Putamen (tissue), 1 donor: ENCODE data around the gene FCGR3B.
"Not testable (repeated sequence)": the region's sequence is repeated elsewhere in the genome, so short reads cannot be mapped to it uniquely, and the experiment has no call there.

Experiments
- DNase-seq: peaks from one replicate; pipeline ENCODE4 v3.0.0-alpha.2; 2016; ENCODE audit warnings: low spot score

Gene FCGR3B

DNA sequence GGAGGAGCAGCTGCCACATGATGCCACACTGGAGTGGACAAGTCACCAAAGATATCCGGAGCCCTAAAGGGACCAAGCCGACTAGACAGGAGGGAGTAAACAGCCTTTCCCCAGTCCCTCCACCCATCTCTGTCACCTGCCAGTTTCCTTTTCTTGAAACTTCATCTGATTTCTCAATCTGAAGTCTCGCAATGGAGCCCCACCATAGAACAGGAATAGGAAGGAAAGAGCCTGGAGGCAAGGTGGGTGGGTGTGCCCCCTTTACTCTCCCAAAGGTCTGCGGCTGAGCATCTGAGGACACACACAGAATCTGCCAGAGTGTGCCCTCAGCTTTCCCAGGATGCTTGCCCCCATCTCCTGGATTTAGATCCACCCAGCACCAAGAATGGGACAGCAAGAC is at the start of gene FCGR3B:
Gene FCGR3B, minus strand, starts transcription at position 101 of the 400 bp plus-strand sequence. Its CDS starts 82 bp downstream, at position 19.
- DNase-seq = no peak

GRCh38 chr1:161678500-161678899 is 47.5 kb upstream of the FCGR3B start:
- no peak for DNase-seq

- no peak for DNase-seq
Measured at GRCh38 chr1:161676958-161677689, 46.1 kb upstream of the FCGR3B start.

- peak; percentile 28 for DNase-seq
Measured at GRCh38 chr1:161676441-161676840, 45.5 kb upstream of the FCGR3B start.

DNA sequence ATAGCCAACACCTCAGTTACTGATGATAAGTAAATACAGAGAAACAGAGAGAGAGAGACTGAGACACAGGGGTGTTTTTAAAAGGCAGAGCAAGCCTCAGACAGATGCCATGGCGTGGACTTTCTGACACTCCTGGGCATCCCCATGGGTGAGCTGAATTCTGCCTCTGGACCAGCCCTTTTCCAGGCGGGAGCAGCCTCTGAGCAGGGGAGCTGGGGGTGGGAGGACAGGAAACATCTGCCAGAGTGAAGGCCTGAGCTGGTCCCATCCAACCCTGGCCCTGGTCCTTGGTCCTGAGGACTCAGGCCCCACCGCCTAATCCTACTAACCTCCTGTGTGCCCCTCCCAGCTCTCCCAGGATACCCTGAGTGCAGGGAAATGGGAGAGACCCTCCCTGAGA is 43.9 kb upstream of the FCGR3B start:
- DNase-seq = not testable (repeated sequence)

- not testable (repeated sequence) for DNase-seq
Measured at GRCh38 chr1:161674447-161674846, 43.5 kb upstream of the FCGR3B start.

GRCh38 chr1:161673437-161673836 is 42.5 kb upstream of the FCGR3B start:
- not testable (repeated sequence) for DNase-seq

DNA sequence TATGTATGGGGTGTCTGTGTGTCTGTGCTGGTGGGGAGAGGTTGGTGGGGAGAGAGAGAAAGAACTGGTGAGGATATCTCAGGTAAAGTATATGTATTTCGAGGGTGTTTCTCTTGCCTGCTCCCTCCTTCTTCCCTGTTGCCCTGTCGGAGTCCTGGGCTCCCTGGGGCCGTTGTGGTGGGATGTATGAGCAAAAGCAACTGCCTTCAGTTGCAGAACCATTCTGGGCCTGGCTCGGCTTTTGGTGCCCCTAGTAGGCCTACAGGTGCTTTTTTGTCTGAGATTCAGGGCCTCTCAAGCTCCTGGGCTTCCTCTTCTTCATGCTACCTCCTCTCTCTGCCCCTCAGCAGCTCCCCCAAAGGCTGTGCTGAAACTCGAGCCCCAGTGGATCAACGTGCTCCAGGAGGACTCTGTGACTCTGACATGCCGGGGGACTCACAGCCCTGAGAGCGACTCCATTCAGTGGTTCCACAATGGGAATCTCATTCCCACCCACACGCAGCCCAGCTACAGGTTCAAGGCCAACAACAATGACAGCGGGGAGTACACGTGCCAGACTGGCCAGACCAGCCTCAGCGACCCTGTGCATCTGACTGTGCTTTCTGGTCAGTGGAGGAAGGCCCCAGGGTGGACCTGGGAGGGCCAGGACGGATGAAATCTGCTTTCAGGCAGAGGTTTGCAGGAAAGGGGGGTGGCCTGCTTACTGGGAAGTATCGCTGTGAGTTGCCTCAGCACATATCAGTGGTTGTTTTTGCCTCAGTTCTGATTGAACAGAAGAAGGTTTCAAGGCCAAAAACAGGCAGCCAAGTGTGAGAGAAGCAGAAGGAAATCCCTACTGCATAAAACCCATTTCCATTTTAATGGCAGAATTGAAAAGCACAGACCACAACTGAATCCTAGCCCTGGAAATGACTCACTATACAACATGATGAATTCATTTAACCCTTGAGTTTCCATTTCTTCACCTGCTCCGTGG is 40.4 kb upstream of the FCGR3B start:
- DNase-seq = not testable (repeated sequence)

DNA sequence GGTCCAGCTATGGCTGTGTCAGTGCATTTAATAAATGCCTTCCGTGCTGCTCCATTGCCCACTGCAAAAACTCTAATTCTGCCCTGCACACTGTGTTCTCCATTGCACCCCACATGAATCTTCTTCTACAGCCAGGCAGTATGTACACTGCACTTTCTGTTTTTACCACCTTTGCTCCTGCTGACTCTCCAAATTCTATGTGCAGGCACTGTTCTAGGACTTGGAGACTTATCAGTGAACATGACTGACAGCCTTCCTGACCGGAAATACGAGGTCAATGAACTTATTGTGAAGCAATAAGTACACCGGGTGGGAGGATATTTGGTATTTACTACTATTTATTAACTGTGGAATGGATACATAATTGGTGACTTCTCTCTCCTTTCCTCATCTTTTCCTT is 33.7 kb upstream of the FCGR3B start:
- not testable (repeated sequence) for DNase-seq

DNA sequence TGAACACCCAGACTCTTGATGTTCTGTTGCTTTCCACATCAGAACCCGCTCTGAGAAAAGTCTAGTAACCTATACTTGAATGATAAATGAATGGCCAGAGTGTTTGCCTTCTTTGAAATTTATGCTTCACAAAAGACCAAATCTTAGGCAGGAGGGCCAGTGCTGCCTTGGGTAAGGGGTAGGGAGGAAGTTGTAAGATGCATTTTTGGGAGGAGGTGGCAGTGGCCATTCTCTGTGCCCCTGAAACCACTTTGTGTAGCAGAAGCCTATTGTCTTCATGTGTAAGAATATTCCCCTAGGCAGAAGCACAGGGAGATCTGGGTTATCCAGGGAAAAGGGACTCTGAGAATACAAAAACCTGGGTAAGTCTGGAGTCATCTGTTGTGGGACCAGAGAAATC is 32.6 kb upstream of the FCGR3B start:
- not testable (repeated sequence) for DNase-seq

DNA sequence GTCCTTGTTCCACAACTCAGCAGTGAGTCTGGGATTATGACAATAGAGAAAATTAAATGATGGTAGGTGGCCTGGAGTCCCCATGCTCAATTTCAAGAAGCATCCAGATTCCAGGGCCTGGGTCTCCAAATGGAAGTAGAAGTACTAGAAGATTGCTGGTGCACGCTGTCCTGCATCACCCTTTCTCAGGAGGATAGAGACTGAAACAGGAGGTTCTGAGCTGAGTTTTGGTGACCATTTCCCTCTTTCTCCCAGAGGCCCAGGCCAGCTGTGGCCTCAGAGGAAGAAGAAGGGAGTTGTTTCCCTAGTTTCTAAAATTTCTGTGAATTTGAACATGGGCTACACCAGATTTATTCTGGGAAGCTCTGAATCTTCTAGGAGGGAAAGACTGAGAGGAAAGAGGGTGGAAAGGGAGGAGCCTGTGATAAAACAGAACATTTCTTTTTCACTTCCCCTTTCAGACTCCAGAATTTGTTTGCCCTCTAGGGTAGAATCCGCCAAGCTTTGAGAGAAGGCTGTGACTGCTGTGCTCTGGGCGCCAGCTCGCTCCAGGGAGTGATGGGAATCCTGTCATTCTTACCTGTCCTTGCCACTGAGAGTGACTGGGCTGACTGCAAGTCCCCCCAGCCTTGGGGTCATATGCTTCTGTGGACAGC is 31.8 kb upstream of the FCGR3B start, which contains the start of gene FCGR2B:
Gene FCGR2B, plus strand, starts transcription at position 460 of the 656 bp plus-strand sequence. Its CDS starts 99 bp downstream, at position 559.
- DNase-seq = not testable (repeated sequence)

DNA sequence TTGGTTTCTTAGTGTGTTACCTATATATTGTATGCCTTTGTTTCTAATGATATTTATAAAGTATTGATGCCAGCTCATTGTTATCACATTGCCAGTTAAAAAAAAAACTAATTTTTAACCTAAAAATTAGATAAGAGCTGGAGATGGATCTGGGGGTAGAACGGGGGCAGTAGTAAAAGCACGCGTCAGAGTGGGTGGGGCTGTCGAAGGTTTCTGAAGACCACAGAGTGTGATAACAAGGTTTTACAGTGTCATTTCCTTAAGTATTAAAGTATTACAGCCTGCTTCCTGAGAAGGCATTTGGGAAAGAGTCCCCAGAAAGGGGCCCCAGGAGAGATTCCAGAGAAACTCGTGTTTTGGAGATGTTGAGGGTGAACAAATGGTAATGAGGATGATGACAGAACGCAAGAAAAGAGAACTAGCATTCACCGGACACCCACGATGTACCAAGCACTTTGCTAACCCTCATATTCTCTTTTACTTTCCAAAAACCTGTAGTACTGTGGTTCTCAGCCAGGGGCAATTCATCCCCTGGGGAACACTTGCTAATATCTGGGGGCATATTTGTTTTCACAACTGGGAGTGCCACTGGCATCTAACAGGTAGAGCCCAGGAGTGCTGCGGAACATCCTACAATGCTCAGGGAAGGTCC is 30.8 kb upstream of the FCGR3B start:
- DNase-seq = not testable (repeated sequence)

GRCh38 chr1:161658524-161658923 is 27.5 kb upstream of the FCGR3B start:
- not testable (repeated sequence) for DNase-seq

- DNase-seq = not testable (repeated sequence)
Measured at GRCh38 chr1:161653971-161654370, 23.0 kb upstream of the FCGR3B start.

DNA sequence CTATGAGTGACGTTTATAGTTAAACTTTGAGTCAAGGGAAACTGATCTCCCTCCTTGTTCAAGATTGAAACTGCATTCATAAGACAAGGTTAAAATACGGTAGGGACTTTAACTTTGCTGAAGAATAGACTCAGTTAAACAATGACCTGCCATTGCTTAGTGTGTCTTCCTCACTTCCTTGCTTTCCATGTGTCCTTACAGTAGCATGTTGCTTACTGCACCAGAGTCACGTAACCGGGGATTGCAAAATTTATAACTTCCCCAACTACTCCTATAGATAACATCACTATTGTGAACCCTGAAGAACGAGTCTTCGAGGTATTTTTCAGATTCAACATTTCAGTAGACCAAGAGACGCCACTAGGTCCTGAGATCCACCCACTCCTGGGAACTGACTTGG is 22.6 kb upstream of the FCGR3B start:
- not testable (repeated sequence) for DNase-seq

DNA sequence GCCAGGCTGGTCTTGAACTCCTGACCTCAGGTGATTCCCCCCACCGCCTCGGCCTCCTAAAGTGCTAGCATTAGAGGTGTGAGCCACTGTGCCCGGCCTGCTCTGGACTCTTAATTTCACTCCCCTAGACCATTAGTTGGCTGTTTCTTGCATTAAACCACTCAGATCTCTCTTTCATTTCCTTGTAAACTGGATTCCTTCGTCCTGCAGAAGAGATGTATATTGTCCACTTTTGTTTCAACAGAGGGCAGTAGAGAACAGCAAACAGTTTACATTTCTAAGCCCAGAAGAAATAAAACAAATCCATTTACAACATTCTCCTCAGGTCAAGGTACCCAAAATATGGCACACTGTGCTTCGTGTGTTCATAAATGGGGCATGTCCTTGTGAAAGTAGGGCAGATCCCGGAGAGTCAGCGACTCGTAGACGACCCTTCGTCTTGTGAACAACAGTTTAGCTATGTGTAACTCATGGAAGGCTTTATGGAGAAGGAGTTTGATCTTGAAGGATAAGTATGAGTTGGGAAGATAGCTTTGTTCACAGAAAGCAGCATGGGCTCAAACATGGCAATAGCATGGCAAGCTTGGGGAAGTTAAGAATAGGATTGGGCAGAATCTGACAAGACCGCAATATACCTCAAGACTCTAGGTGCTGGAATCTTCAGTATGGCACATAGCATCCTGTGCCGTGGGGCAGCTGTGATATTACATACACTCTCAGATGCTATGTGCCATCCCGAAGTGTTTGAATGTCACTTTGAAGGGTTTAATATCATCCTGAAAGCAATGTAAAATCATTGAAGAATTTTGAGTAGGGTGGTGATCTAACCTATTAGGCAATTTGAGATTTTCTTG is 16.8 kb upstream of the FCGR3B start:
- DNase-seq = not testable (repeated sequence)

DNA sequence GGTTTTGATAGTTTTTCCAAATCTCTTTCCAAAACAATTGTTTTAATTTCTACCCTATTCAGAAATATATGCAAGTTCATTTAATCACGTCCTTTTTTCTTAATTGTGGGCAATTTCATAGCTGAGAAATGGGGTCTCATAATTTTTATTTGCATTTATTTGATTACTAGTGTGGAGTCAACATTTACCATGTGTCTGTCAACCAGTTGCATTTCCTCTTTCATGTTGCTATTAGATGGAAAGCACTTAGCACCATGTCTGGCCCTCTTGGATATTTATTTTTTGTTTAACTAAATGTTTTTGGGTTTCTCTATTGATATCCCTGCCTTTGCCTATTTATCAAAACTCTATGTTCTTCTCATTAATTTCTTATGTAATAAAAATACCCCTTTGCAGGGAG is 13.9 kb upstream of the FCGR3B start:
- not testable (repeated sequence) for DNase-seq

DNA sequence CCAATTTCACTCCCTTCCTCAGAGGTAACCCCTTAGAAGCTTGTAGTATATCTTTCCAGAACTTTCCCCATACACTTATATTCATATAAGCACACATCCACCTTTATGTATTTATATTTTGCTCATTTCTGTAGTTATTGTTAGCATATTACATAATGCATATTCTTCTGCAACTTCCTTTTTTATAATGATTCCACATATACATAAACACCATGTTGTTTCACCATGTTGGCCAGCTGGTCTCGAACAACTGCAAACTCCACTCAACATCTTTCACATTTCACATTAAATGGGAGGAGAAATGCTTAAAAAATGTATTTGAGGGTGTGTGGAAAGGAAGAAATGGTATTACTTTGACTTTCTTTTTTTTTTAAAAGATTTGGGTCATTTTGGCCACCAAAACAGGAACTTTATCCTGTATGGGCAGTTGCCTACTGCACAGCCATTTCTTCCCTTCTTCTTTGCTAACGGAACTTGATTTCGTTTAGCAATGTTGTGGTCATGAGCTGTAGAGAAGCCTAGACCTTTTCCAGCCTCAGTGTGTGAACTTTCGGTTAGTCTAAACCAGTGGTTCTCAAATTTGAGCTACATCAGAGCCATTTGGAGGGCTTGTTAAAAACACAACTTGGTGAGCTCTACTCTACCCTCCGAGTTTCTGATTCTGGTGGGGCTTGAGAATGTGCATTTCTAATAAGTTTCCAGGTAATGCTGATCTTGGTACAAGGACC is 12.7 kb upstream of the FCGR3B start:
- DNase-seq = not testable (repeated sequence)

GRCh38 chr1:161642697-161643096 is 11.7 kb upstream of the FCGR3B start:
- DNase-seq = peak; percentile 9

GRCh38 chr1:161639203-161639602 is 8.2 kb upstream of the FCGR3B start:
- DNase-seq = not testable (repeated sequence)
